ENCODE data around the gene FRMD4A.

DNA sequence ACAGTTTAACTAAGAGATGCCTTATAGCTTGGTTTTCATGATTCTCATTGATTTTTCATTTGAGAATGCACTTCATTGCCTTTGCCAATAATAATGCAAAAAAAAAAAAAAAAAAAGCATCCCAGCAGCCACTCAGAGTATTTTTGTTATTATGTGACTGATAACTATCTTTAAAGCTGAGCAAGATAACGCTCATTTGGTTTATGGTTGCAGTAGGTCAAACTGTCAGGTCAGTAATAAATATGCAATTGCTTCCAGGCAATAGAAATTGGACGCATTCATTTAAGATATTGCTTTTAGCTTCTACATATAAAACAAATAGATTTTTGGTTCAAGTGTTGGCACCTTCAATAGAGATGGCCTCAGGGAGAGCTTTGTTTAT, 528.8 kb downstream of the FRMD4A start:
- TF ChIP-seq, protein P1, sequence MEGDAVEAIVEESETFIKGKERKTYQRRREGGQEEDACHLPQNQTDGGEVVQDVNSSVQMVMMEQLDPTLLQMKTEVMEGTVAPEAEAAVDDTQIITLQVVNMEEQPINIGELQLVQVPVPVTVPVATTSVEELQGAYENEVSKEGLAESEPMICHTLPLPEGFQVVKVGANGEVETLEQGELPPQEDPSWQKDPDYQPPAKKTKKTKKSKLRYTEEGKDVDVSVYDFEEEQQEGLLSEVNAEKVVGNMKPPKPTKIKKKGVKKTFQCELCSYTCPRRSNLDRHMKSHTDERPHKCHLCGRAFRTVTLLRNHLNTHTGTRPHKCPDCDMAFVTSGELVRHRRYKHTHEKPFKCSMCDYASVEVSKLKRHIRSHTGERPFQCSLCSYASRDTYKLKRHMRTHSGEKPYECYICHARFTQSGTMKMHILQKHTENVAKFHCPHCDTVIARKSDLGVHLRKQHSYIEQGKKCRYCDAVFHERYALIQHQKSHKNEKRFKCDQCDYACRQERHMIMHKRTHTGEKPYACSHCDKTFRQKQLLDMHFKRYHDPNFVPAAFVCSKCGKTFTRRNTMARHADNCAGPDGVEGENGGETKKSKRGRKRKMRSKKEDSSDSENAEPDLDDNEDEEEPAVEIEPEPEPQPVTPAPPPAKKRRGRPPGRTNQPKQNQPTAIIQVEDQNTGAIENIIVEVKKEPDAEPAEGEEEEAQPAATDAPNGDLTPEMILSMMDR (IDR thresholded peaks at IDR 0.05), result no peak
- TF ChIP-seq EP300 (IDR thresholded peaks at IDR 0.05), result no peak
- no peak for TF ChIP-seq POLR2AphosphoS5 (IDR thresholded peaks at IDR 0.05)

Data from stomach (tissue), 4 donors.